GM19240 (cell line): Measurements from ENCODE around the gene RHOD.

Experiments
- DNase-seq: peaks from one replicate; pipeline ENCODE4 v3.0.0; 2011; ENCODE audit warnings: low spot score; ENCODE audit not compliant: insufficient read length

The RHOD gene, protein sequence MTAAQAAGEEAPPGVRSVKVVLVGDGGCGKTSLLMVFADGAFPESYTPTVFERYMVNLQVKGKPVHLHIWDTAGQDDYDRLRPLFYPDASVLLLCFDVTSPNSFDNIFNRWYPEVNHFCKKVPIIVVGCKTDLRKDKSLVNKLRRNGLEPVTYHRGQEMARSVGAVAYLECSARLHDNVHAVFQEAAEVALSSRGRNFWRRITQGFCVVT

GRCh38 chr11:67056267-67057204 is at the start of gene RHOD:
Gene RHOD, plus strand, starts transcription at chr11:67056847. Its CDS starts 56 bp downstream, at chr11:67056903.
- DNase-seq: no peak

GRCh38 chr11:67007126-67007525 is 49.5 kb upstream of the RHOD start:
- DNase-seq: no peak

DNA sequence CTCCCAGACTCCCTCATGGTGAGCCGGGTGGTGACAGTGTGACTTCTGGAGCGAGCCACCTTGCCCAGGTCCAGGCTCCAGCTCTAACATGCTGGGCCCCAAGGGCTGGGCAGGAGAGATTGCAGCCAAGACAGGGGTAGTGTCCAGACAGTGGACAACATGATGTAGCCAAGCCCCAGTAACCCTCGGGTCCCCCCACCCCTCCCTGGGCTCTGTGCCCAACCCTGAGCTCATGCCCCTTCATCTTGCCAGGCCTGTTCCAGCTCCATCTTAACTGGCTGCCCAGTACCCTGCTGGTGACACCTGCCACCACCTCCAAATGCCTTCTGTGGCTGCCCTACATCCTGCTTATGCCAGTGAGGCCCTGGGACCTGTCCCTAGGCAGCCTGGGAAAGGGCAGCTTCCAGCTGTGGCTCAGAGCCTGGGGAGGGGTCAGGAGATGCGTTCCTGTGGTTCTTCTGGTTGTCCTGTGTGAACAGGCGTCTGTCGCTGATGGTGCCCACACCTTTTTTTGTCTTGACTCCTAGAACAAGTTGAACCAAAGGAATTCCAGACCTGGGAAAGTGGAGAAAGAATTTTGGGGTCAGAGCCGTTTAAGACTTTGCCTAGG is 46.2 kb upstream of the RHOD start:
- no peak for DNase-seq

- DNase-seq: no peak
Measured at GRCh38 chr11:67013511-67014045, 43.1 kb upstream of the RHOD start.

DNA sequence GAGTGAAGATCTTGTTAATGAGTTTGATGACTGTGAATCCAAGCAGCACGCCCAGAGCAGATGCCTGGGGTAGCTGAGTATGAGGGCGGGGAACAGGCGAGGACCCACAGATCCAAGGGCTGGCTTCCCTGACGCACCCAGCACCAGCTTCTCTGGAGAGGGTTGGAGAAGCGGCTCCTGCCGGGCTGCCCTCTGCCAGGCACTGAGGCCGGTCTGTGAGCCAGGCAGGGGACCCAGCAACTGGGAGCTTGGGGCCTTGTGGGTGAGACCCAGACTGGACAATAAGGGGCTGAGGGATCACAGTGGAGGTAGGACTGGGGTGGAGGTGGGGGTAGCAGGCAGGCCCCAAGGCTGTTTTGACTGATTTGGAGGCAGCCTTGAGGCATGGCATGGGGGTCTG is 42.3 kb upstream of the RHOD start:
- no peak for DNase-seq

- no peak for DNase-seq
Measured at GRCh38 chr11:67015048-67015447, 41.6 kb upstream of the RHOD start.

GRCh38 chr11:67016550-67016949 is 40.1 kb upstream of the RHOD start:
- DNase-seq: no peak

- no peak for DNase-seq
Measured at GRCh38 chr11:67020949-67021348, 35.7 kb upstream of the RHOD start.

GRCh38 chr11:67022341-67022933 is 34.2 kb upstream of the RHOD start:
- no peak for DNase-seq

GRCh38 chr11:67022961-67023956 is 33.4 kb upstream of the RHOD start, which contains the start of gene SYT12:
Gene SYT12, plus strand, starts transcription at chr11:67023134. Its CDS starts 7,011 bp downstream, at chr11:67030145.
- no peak for DNase-seq

GRCh38 chr11:67023957-67024353 is 32.7 kb upstream of the RHOD start:
- no peak for DNase-seq

DNA sequence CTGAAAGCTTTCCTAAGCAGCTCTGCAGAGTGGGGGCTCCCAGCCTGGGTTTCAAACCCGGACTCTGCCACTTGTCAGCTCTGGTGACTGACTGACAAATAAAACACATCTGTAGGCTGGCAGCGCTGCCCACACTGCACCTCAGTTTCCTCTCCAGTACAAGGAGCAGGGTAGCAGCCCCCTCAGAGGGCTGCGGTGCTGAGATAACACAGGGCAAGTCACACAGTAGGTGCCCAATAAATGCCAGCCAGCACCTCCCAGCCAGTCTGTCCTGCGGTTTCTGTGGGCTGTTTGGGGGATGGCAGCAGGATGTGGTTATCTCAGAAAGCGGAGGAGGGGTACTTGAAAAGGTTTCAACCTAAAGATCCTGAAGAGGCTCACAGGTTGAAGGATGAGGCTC is 32.2 kb upstream of the RHOD start:
- DNase-seq: no peak

- no peak for DNase-seq
Measured at GRCh38 chr11:67024966-67025365, 31.7 kb upstream of the RHOD start.

GRCh38 chr11:67025750-67026149 is 30.9 kb upstream of the RHOD start:
- DNase-seq: no peak

DNA sequence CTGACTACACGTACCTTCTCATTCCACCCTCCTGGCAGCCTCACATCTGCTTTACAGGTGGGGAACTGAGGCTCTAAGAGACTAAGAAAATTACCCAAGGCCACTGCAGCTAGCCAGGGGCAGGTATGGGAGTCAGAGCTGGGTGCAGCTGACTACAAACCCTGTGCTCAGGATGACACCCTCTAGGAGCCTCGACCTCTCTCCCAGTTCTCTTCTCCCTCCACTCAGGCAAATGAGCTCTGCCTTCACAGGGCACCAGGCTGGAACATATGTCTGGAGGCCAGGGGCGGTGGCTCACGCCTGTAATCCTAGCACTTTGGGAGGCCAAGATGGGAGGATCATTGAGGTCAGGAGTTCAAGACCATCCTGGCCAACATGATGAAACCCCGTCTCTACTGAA is 29.7 kb upstream of the RHOD start:
- no peak for DNase-seq

- DNase-seq: no peak
Measured at GRCh38 chr11:67027483-67027930, 29.1 kb upstream of the RHOD start.

DNA sequence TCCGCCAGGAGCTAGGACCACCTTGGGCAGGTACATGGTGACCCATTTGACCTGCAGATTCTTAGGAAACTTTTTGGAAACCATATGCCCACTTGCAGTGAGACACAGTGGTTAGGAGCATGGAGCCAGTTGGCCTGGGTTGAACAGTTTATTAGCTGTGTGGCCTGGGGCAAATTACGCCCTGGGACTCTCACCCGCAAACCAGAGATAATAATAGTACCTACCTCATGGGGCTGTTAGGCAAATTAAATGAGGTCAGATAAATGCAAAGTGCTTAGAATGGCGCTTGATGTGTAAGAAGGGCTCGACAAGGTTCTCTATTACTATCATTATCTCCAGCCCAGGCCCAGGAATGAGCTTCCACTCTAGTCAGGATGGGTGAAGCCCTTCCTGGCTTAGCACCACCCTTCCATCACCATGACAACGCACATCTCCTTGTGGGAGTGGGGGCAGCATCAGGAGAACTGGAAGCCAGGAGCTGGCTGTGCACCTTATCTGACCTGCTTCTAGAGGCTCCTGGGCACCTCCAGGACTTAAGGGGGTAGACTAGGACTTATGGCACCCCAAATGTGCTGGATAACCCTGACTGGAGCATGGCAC is 28.6 kb upstream of the RHOD start:
- DNase-seq: peak; percentile 52

DNA sequence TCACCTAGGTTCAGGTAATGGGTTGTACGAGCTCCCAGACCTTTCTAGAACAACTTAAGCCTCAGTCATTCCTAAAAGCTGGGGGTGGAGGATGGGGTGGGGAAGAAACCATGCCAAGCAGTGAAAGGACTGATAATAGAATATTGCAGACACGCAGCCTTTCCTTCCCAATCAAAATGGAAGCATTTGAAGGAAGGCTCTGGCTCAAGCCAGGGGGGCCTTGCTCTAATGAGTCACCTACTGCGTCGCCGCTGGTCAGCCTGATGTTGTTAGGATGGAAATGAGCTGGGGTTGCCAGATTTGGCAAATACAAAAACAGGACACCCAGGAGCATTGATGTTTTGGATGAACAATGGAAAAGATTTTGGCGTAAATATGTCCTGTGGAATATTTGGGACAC is 27.5 kb upstream of the RHOD start:
- no peak for DNase-seq

DNA sequence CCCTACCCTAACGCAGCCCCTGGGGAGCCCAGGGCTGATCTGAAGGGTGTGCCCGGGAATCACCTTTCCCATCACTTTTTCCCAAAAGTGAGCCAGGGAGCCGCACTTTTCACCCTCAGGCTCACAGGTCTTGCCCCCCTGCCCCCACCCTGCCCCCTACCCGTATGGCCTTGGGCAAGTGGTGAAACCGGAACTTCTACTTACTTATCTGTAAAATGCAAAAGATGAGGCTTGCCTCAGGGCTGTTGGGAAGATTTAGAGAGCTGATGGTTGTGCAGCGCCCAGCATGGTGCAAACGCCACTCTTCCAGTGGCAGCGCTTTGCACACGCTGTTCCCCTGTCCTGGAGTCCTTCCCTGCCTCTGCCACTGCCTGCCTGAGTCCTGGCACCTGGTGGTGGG is 25.7 kb upstream of the RHOD start:
- DNase-seq: no peak
